OCI-LY1 (cell line): Measurements from ENCODE around the gene TMEM185B.

Experiments used
- CTCF ChIP-seq: fragments of 200-600 bp; sonication (generic), shearing (Covaris generic); IDR thresholded peaks from 2 replicates; pipeline ENCODE4 v1.5.1; 2017; ENCODE audit warnings: mild to moderate bottlenecking, antibody characterized with exemption, low read length, moderate library complexity, mixed read lengths
- EZH2 ChIP-seq: fragments of 200-600 bp; sonication (generic), shearing (Covaris generic); IDR thresholded peaks from 2 replicates; pipeline ENCODE4 v1.8.0; 2017; ENCODE audit warnings: borderline replicate concordance, mixed run types, mild to moderate bottlenecking, antibody characterized with exemption, low read length, moderate library complexity, mixed read lengths

GRCh38 chr2:120231974-120232635 is 8.9 kb upstream of the TMEM185B start:
- TF ChIP-seq CTCF (no peak), EZH2 (no peak)
